ENCODE results near the gene ATG101.

Gene ATG101, protein sequence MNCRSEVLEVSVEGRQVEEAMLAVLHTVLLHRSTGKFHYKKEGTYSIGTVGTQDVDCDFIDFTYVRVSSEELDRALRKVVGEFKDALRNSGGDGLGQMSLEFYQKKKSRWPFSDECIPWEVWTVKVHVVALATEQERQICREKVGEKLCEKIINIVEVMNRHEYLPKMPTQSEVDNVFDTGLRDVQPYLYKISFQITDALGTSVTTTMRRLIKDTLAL

DNA sequence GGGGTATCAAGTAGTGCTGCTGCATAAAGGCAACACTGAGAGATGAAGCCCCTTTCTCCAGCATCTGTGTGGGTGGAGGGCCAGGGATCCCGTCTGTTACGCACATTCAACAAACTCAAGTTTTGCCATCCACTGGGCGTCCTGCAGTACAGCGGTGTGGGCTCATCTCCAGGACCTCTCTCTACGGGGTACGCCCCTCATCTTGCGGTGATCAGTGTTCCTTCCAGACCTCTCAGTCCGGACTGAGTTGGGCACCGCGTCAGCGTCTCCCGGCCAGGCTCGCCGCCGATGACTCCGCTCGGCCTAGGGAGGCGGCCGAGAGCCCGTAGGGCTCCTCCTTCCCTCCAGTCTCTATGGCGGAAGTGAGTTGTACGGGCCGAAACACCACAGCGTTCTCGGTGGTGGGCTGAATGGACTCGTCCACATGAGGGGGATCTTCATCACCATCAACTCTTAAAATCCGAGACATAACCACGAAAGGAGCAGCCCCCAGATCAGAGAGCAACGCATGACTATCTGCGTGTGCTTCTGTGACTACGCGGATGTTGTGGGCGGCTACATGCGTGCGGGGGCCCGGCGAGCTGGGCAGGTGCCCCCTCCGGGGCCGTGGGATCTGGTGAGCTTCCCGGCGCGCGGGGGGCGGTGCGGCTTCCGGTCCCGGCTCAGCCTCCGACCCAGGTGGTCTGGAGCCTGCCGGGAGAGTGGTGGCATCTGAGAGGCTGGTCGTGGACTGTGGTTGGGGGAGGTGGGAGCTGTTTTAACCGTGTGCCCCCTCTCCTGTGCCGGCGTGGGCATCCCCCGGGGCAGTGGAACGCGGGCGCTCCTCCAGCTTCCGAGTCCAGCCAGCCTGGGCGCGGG, at the start of gene ATG101:
TSS of gene ATG101 (plus strand) at position 652 of the 858 bp plus-strand sequence. CDS start 3,673 bp downstream, outside the sequence.
- DNase-seq = peak; percentile 79 to 86

DNA sequence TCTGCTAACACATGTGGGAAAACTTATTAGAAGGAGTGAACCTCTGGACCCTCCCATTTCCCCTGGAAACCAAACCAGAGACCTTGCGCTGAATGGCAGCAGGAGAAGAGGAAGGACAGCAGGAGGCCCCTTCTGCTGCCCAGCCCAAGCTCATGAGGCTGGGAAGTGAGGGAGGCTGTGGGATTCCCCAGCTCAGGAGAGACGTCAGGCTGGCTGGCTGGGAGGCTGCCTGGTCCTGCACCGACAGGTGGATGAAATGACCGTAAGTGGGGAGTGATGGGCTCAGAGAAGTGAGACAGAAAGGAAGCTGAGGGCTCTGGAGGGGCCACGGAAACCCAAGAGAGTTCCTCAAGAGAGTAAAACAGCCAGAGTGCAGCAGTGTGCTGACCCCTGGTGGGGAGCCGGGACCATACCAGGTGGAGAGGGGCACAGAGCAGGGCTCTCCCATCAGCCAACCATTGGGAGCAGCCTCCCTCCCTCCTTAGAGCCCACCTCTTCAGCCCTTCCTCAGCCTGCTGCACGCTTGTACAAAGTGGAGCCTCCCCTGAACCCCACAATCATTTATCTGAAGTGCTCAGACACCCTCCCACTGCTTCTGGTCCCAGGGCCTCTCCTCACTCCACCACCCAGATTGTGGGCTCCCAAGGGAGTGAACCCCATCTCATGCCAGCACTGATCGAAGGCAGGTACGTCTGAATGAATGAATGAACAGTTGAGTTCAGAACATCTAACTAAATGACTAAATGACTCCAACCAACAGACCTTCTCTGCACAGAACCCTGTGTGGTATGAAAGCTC, 49.0 kb upstream of the ATG101 start:
- peak; percentile 55 to 57 for DNase-seq

DNA sequence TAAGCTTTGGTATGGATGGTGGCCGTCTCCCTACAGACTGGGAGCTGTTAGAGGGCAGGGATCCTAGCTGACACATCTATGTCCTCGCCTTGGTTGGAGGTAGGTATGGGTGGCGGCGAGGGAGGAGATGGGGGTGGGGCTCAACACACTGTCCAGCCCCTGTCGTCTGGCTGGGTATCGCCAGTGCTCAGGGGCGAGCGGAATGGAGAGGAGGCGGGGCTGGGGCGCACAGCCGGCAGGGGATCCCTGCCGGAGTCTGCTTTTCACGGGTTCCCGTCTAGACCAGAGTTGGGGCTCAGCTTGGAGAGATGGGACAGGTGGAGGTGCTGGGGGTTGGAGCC, 47.0 kb upstream of the ATG101 start:
- DNase-seq = no peak

DNA sequence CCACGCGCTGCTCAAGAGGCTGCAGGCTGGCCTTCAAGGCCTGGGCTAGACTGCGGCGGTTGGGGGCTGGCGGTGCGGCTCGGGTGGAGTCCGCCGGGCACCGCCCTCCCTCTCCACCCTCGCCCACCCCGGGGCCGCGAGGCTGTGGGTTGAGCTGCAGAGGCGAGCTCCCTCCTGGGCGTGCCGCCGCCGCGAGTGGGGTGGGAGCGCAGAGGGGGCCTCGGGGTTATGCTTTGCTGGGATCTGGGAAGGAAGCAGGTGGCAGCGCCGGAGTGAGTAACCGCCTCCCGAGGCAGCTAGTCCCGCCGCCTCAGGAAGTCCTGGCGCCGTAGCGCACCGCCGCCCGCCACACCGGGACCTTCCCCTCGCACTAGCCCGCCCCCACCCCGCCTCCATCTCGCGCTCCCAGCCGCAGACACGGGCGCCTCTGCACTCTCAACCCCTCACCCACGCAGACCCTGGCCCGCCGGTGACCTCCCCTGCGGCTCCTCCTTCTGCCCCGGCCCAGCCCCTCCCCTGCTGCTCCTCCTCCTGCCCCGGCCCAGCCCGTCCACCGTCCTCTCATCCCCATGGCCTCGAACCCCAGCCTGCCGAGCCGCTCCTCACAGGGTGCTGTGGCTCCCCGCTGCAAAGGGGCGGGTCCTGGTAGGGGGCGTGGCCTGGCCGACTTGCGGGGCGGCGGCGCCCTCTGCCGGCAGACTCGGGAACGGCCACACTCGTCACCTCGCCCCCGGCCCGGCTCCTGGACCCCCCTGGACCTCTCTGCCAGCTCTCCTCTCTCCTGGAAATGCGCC, 46.4 kb upstream of the ATG101 start:
- DNase-seq = peak; percentile 85 to 95

DNA sequence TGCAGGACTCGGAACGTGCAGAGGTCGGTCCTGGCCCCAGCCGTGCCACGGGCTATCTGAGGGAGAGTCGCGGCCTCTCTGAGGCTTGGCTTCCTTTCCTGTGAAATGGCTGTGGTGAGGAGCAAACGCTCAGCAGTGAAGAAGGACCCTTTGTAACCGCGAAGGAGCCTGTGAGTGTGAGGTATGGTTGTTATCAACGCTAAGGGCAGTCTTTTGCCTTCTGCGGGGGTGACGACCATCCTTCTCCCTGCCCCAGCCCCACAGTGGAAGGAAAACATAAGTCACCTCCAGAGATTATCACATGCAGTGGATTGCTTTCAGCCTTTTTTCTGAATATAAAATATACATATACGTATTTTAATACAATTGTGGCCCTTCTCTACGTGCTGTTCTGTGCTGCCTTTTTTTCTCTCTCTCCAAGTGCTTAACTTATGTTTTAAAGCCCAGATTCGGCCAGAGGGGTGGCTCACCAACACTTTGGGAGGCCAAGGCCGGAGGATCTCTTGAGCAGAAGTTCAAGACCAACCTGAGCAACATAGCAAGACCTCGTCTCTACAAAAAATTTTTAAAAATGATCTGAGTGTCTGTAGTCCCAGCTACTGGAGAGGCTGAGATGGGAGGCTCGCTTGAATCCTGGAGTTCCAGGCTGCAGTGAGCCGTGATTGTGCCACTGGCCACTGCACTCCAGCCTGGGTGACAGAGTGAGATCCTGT, 45.6 kb upstream of the ATG101 start:
- DNase-seq = peak in 1 of 2 experiments; percentile 34

DNA sequence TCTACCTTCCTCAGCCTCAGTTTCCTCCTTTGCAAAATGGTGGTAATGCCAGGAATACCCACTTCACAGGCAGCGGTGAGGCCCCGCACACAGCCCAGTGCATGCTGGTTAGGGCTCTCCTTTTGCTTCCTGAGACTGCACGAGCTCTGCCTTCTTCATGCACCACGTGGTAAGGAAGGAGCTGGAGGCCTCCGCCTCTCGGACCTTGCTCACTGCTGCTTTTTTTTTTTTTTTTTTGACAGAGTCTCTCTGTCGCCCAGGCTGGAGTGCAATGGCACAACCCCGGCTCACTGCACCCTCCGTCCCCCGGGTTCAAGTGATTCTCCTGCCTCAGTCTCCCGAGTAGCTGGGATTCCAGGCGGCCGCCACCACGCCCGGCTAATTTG, 44.9 kb upstream of the ATG101 start:
- peak; percentile 32 to 45 for DNase-seq

DNA sequence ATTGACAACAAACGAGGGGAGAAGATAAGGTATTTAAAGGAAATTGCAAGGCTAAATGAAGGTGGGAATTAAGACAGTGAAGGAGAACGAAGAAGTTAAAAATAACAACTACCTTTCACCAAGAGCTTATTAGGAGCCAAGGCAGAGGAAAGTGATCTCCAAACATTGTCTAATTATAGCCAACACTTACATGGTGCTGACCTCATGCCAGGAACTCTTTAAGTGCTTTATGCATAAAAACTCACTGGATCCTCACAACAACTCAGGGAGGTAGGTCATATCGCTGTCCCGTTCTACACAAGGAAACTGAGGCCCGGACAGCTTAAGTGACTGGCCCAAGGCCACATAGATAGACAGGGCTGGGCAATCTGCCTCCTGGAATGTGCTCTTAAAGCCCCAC, 43.5 kb upstream of the ATG101 start:
- DNase-seq = no peak

DNA sequence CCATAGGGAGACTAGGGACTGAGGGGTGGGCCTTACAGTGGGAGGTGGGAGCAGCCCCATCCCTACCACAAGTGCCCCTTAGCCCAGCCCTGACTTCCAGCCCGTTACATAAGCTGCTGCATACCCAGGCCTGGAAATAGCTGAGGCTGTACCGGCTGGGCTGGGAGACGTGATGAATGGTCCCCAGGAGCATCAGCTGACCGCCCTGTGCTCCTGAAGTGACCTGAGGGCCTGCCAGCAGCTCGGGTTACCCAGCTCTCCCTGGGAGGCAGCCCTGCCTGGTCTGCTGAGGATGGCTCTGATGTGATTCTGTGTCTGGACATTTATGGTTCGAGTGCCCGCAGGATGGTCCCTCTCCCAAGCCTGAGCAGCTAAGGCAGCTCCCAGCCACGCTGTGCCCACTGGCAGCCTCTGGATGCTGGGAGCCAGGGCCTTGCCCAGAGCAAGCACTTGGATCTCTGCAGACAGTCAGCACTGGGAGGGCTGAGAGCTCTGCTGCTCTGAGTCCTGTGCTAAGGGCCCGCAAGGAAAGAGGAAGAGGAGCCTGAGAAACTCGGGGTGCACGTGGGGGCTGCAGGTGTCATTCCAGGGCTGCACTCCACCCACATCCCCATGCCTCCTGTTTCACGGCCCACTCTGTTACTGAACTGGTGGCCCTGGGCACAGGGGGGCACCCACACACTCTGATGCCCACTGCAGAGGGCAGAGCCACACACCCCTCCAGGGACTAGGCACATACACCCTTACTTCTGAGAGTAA, 42.5 kb upstream of the ATG101 start:
- no peak for DNase-seq

DNA sequence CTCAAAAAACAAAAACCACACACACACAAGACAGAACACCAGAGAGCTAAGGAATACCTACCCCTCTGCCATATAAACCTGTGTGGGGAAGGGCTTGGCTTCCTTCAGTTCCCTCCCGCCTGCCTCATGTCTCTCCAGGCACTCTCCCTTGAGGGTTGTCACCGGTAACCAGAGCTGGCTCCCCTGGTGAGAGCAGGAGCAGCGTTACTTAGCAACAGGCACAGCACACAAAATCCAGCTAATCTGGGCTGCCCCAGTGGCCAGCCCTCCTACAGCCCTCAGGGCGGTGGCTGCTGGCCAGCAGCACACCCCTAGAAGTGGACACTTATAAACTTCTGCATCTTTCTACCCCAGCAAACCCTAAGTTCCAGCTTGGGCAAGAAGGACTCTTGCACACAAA, 40.1 kb upstream of the ATG101 start:
- no peak for DNase-seq

DNA sequence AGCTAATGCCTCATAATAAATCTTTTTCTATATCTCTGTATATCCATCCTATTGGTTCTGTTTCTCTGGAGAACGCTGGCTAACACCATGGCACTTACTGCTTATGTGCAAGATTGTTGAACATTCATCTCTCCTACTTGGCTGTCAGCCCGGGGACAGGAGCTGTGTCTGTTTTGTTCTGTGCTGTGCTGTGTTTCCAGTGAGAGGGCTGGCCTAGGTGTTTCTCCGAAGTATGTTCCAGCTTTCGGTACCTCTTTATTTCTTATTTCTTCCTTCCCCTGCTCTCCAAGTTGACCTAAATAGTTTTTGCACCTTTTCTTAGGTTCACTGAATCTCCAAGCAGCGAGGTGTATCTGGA, 37.4 kb upstream of the ATG101 start:
- no peak for DNase-seq

DNA sequence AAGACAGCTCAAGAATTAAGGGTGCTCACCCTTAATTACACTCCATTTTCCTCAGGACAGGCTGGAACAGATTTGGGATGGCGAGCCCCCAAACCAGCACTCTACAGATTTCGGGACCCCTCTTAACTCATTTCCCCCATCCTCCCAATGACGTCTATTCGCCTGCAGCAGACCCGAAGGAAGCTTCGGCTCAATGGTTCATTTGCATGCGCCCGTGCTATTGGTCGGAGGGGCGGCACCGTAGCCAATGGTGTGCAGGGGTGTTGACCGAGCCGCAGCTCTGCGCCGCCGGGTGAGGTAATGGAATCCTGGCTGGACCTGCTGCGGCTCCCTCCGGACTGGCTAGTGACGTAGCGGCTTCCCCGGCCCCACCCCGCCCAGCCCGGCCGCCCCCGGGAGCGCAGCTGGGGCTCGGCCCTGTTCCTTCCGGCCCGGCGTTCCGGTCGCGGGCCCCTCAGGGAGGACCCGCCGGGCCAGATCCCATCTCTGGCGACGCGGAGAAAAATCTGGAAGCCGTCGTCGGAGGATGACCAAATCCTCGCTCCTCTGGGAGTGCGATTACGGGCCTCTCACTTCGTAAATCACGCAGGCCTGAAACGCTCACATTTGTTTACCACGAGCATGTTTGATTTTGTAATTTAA, 36.9 kb upstream of the ATG101 start:
- peak; percentile 83 to 87 for DNase-seq

DNA sequence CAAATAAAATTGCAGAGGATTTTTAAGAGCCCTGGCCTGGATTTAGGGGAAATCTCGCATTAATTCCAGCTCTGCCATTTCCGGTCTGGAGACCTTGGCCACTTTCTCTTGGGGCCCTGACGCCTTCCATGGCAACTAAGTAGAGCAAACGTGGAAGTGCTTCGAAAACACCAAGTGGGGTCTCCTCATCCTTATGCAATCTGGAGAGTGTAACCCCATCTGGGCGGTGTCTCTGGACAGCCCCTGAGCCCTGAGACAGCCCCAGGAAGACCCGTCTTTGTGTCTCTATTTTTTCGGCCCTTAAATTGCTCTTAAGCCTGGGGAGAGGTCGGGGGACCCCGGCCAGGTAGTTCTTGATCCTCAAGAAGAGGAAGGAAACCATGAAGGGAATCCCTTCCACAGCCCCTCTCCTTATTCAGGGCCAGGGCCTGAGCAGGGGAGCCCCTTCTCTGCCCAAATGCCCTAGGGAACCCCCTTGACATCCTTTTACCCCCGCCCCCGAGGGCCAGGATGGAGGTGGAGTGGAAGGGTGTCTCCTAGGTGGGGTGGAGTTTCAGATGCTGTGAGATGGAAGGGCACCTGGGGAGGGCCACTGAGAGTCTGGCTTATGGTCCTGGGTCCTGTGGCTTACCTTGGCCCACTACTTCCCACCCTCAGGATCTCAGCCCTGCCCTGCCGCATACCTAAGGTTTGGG, 36.2 kb upstream of the ATG101 start:
- DNase-seq = no peak

DNA sequence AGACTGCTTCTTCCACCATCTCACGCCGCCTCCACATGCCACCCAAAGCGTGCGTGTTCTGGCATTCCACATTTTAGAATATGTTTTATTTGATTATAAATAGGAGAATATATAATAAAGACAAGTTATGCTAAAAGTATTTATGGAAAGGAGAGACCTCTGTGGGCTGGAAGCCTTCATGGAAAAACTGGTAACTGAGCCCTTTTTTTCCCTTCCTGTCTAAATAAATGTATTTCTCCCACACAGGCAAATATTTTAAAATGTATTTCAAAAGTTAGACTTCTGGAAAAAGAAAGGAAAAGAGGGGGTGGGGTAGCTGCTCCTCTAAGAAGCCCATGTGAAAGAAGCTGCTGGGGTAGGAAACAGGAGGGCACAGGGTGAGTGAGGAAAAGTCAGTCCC, 34.6 kb upstream of the ATG101 start:
- no peak for DNase-seq

DNA sequence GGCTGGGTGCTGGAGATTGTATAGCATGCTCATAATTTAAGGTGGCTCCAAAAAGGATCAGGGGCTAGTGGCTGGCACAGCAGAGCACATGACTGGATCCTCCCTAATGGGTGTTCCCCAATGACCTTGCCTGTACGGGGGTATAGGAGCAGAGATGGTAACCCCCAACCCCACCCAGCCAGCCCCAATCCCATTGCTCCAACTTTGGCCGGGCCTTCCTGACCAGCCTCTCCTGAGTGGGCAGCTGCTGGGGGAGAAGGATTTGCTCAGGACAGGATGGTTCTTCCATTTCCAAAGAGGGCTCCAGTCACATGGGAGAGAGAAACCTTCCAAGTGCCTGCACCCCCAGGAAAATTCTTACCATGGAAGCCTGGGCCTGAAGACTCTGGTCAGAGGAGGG, 33.9 kb upstream of the ATG101 start:
- DNase-seq = no peak

DNA sequence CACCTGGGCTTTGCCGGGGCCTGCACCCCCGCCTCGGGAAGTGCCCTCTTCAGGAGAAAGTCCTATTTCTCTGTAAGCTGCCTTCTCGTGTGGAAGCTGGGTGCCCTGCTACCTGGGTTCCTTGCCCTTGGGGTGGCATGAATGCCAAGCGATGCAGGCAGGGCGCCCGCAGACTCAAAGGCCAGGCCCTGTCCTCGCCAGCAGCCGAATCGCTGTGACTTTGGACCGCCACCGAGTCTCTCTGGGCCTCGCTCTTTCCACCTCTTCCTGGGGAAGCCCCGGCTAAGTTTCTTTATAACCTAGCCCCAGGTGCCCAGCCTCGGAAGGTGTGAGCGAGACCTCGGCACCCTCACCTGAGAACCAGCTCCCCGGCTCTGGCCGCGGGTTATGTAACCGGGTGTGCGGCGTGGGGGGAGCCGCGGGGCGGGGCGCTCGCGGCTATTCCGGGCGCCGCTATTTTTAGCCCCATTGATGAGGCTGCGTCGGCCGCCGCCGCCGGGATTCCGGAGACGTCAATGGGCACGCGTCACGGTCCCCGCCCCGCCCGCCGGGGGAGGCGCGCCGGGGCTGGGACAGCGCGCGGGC, 33.1 kb upstream of the ATG101 start:
- DNase-seq = peak; percentile 76 to 86

DNA sequence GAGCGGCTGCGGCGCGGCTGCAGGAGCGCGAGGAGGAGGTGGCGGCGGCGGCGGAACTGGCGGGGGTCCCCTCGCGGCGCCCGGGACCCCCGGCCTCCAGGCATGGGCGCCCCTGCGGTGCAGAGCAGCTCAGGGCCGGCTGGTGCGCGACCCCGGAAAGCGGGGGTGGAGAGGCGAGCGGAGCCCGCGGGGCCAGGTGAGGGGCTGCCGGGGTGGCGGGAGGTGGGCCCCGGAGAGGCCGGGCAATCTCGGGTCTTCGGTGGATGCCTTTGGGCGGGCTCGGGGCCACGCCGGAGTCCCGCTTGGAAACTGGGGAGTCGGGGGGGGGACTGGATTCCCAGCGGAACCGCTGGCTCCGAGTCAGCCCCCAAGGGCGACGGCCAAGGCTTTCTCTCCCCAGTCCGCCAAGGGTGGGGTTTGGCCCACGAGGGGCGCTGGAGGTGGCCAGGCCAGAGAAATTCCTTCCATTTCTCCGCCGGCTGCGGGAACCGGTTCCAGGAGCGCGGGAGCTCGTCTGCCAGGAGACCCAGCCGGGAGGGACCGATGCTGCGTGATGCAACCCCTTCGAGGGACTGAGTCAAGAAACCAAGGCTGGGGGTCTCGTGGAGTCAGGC, 32.4 kb upstream of the ATG101 start:
- peak in 1 of 2 experiments; percentile 18 for DNase-seq

DNA sequence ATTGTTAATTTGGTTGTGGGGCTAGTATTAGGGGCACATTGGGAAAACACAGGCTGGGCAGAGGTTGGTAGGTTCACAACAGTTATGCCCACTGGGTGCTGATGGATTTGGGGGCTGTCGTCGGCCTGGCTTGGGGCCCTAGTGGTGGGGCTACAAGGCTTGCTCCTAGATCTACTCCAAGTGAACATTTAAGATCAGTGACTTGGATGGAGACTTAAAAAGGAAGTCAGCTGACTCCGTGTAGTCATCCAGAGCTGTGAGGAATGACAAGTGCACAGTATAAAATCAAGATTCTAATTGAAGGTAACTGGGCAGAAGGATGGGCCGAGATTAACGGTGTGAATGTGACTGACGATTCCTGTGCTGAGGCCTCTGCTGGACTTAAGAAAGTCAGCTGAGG, 31.3 kb upstream of the ATG101 start:
- no peak for DNase-seq

DNA sequence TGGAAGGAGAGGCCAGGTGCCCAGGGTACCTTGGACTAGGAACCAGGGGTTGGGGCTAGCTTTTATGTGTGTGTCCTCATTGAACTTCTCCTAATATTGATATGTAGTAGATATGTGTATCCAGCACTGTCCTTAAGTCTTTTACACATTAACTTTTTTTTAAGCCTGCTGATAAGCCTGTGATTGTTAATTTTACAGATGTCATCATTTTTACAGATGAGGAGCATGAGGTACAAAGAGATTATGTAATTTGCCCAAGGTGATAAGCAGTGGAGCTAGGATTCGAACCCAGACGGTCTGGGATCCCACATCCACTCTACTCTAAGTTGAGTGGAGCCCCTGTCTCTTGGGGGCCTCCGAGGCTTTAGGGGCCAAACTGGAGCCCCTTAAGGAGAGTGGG, 28.7 kb upstream of the ATG101 start:
- DNase-seq = no peak

DNA sequence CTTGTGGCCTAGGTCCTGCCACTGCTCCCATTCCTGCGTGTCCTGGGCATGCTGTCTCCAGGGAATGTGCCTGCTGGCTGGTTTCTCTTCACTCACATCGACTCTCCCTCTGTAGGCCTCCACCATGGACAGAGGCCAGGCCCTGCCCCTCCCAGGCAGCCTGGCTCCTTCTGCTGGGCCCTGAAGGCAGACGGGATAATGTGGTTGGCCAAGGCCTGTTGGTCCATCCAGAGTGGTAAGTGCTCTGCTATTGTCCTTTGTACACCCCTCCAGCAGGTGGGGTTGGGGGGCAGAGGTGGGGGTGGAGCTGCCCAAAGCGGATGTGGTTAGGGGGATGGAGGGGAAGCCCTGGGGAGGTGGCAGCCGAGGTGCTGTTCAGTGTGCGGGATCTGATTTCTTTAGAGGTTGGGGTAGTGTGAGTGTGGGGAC, 28.1 kb upstream of the ATG101 start:
- DNase-seq = peak; percentile 21 to 47

Data from stimulated activated CD4-positive, alpha-beta T cell treated with anti-CD3 and anti-CD28 coated beads, Interleukin-4, amount 100 ng/mL, for 4 hours (primary cell).